IMR-90 (cell line): ENCODE measurements around the gene SYNPO2. TPM values are rescaled to one million over a fixed set of nuclear protein-coding genes. Genes with fewer than 3 reads are reported as not detected.

Experiments used
- ATAC-seq: fragments of 200-7000 bp; cut with Tn5 transposase; 2 replicates; pipeline ENCODE4 v1.9.1; 2020; ENCODE audit warnings: low read depth, mild to moderate bottlenecking, moderate library complexity
- BruUV-seq: library from RNA; stranded (reverse); fragments of 400-500 nt; replicated peaks from 2 replicates; lab custom pipeline; 2021; lab: Mats Ljungman, UMichigan
- CTCF ChIA-PET: fragments of 300-600 bp; formaldehyde crosslinking; extraction: SDS; loops from one replicate; lab custom pipeline; 2021; ENCODE audit warnings: antibody characterized with exemption; lab: Yijun Ruan, JAX
- POLR2A ChIA-PET: fragments of 300-600 bp; sonication (Branson Sonifier 250); formaldehyde crosslinking; loops from one replicate; lab custom pipeline; 2022; ENCODE audit warnings: antibody characterized with exemption; ENCODE audit not compliant: unreplicated experiment; lab: Charles Lee
- DNase-seq: peaks from one replicate; pipeline ENCODE4 v3.0.0; 2013
- H2AFZ ChIP-seq: replicated peaks from 2 replicates; pipeline ENCODE3; 2013; ENCODE audit warnings: low read length, mild to moderate bottlenecking; ENCODE audit not compliant: poor library complexity
- H2AK5ac ChIP-seq: 2 replicates; pipeline ENCODE4 v1.6.1; 2013; ENCODE audit warnings: low read depth, low read length, inconsistent platforms
- H2AK9ac ChIP-seq: replicated peaks from 2 replicates; pipeline ENCODE3; 2013; ENCODE audit warnings: mild to moderate bottlenecking, low read depth, low read length, moderate library complexity; ENCODE audit not compliant: poor library complexity
- H2BK120ac ChIP-seq: 2 replicates; pipeline ENCODE4 v1.6.1; 2013; ENCODE audit warnings: low read depth, low read length, inconsistent platforms
- H2BK15ac ChIP-seq: 3 replicates; pipeline ENCODE4 v1.6.1; 2013; ENCODE audit warnings: low read depth, low read length, inconsistent platforms
- H2BK20ac ChIP-seq: 2 replicates; pipeline ENCODE4 v1.6.1; 2013; ENCODE audit warnings: low read depth, mild to moderate bottlenecking, inconsistent platforms, low read length, moderate library complexity
- H2BK5ac ChIP-seq: 2 replicates; pipeline ENCODE4 v1.6.1; 2013; ENCODE audit warnings: mild to moderate bottlenecking, low read depth, low read length, inconsistent platforms; ENCODE audit not compliant: poor library complexity, severe bottlenecking
- H3K14ac ChIP-seq: replicated peaks from 2 replicates; pipeline ENCODE4 v1.6.1; 2013; ENCODE audit warnings: low read depth, low read length, inconsistent platforms
- H3K18ac ChIP-seq: 2 replicates; pipeline ENCODE4 v1.6.1; 2013; ENCODE audit warnings: low read depth, low read length, control low read depth
- H3K23ac ChIP-seq: 2 replicates; pipeline ENCODE4 v1.6.1; 2013; ENCODE audit warnings: low read depth, low read length, inconsistent platforms
- H3K27ac ChIP-seq: 2 replicates; pipeline ENCODE4 v1.5.1; 2013; ENCODE audit warnings: mild to moderate bottlenecking, control low read depth, low read length; ENCODE audit not compliant: insufficient read depth
- H3K27me3 ChIP-seq: 2 replicates; pipeline ENCODE4 v1.6.1; 2013; ENCODE audit warnings: low read length; ENCODE audit not compliant: control insufficient read depth, insufficient read depth
- H3K36me3 ChIP-seq: 2 replicates; pipeline ENCODE4 v1.6.1; 2013; ENCODE audit warnings: low read length, mixed read lengths; ENCODE audit not compliant: control insufficient read depth, insufficient read depth
- H3K4ac ChIP-seq: 2 replicates; pipeline ENCODE4 v1.6.1; 2013; ENCODE audit warnings: low read depth, low read length, inconsistent platforms
- H3K4me1 ChIP-seq: 2 replicates; pipeline ENCODE4 v1.6.1; 2013; ENCODE audit warnings: low read length, mixed read lengths; ENCODE audit not compliant: control insufficient read depth, insufficient read depth
- H3K4me2 ChIP-seq: 2 replicates; pipeline ENCODE4 v1.6.1; 2013; ENCODE audit warnings: low read depth, mild to moderate bottlenecking, control low read depth, low read length, moderate library complexity
- H3K4me3 ChIP-seq: 2 replicates; pipeline ENCODE4 v1.5.1; 2013; ENCODE audit warnings: low read depth, mild to moderate bottlenecking, control low read depth, low read length, moderate library complexity; ENCODE audit not compliant: insufficient read depth
- H3K56ac ChIP-seq: 2 replicates; pipeline ENCODE4 v1.6.1; 2013; ENCODE audit warnings: low read length, inconsistent platforms; ENCODE audit not compliant: insufficient read depth; ENCODE audit errors: extremely low read depth
- H3K79me1 ChIP-seq, 2 experiments: 2 replicates each; pipeline ENCODE4 v1.6.1; 2013; ENCODE audit warnings: low read length in 2 of 2, inconsistent platforms in 1 of 2, low read depth in 1 of 2
- H3K9ac ChIP-seq: 2 replicates; pipeline ENCODE4 v1.6.1; 2013; ENCODE audit warnings: low read depth, low read length, control low read depth
- H3K9me1 ChIP-seq: 2 replicates; pipeline ENCODE4 v1.6.1; 2013; ENCODE audit warnings: low read length, inconsistent platforms; ENCODE audit not compliant: insufficient read depth
- H3K9me3 ChIP-seq: 2 replicates; pipeline ENCODE4 v1.6.1; 2013; ENCODE audit warnings: low read length; ENCODE audit not compliant: control insufficient read depth, insufficient read depth
- H4K20me1 ChIP-seq: 2 replicates; pipeline ENCODE4 v1.6.1; 2013; ENCODE audit warnings: low read length, inconsistent platforms; ENCODE audit not compliant: insufficient read depth
- H4K5ac ChIP-seq: 2 replicates; pipeline ENCODE4 v1.6.1; 2013; ENCODE audit warnings: mild to moderate bottlenecking, low read depth, low read length, control low read depth
- H4K8ac ChIP-seq, 2 experiments: 2 replicates each; pipeline ENCODE4 v1.6.1; 2013; ENCODE audit warnings: low read depth in 2 of 2, low read length in 2 of 2, control low read depth in 1 of 2, inconsistent platforms in 1 of 2
- H4K91ac ChIP-seq: 2 replicates; pipeline ENCODE4 v1.6.1; 2013; ENCODE audit warnings: low read depth, low read length, inconsistent platforms; ENCODE audit not compliant: insufficient read depth
- BHLHE40 ChIP-seq: fragments of 150-350 bp; IDR thresholded peaks from 2 replicates; pipeline ENCODE4 v1.6.1; 2016; ENCODE audit warnings: mild to moderate bottlenecking, low read depth, low read length
- CEBPB ChIP-seq: IDR thresholded peaks from 2 replicates; pipeline ENCODE4 v1.6.1; 2012; ENCODE audit warnings: low read depth, low read length, improper control_type of control experiment
- CHD1 ChIP-seq: IDR thresholded peaks from 2 replicates; pipeline ENCODE4 v1.6.1; 2012; ENCODE audit warnings: low read depth, low read length, improper control_type of control experiment
- CTCF ChIP-seq: conservative IDR thresholded peaks from 2 replicates; pipeline ENCODE4 v1.5.1; 2012; ENCODE audit warnings: mild to moderate bottlenecking, low read depth, low read length, improper control_type of control experiment
- ELK1 ChIP-seq: fragments of 150-350 bp; IDR thresholded peaks from 2 replicates; pipeline ENCODE4 v1.6.1; 2016; ENCODE audit warnings: low read depth, mild to moderate bottlenecking, low read length, moderate library complexity, borderline replicate concordance
- FOS ChIP-seq: fragments of 150-350 bp; IDR thresholded peaks from 2 replicates; pipeline ENCODE4 v1.6.1; 2016; ENCODE audit warnings: low read depth, low read length
- MAFK ChIP-seq: IDR thresholded peaks from 2 replicates; pipeline ENCODE4 v1.6.1; 2012; ENCODE audit warnings: low read depth, low read length, improper control_type of control experiment
- MAZ ChIP-seq: IDR thresholded peaks from 2 replicates; pipeline ENCODE4 v1.6.1; 2012; ENCODE audit warnings: low read depth, mild to moderate bottlenecking, low read length, improper control_type of control experiment, moderate library complexity, borderline replicate concordance
- MXI1 ChIP-seq: IDR thresholded peaks from 2 replicates; pipeline ENCODE4 v1.6.1; 2012; ENCODE audit warnings: low read depth, mild to moderate bottlenecking, low read length, moderate library complexity, borderline replicate concordance
- NFE2L2 ChIP-seq: fragments of 150-350 bp; IDR thresholded peaks from 2 replicates; pipeline ENCODE4 v1.6.1; 2016; ENCODE audit warnings: low read depth, mild to moderate bottlenecking, low read length
- POLR2A ChIP-seq: IDR thresholded peaks from 2 replicates; pipeline ENCODE4 v1.6.1; 2012; ENCODE audit warnings: mild to moderate bottlenecking, low read depth, low read length
- RAD21 ChIP-seq: IDR thresholded peaks from 2 replicates; pipeline ENCODE4 v1.6.1; 2012; ENCODE audit warnings: low read length, improper control_type of control experiment
- RCOR1 ChIP-seq: IDR thresholded peaks from 2 replicates; pipeline ENCODE4 v1.6.1; 2012; ENCODE audit warnings: mild to moderate bottlenecking, low read length, improper control_type of control experiment; ENCODE audit not compliant: insufficient replicate concordance
- RFX5 ChIP-seq: IDR thresholded peaks from 2 replicates; pipeline ENCODE4 v1.8.0; 2012; ENCODE audit warnings: low read depth, mild to moderate bottlenecking, low read length, moderate library complexity
- SMC3 ChIP-seq: fragments of 150-350 bp; IDR thresholded peaks from 2 replicates; pipeline ENCODE4 v1.6.1; 2016; ENCODE audit warnings: low read depth, mild to moderate bottlenecking, antibody characterized with exemption, low read length, moderate library complexity
- WGBS, 2 experiments: methylation state at CpG; one replicate each; pipeline versions ENCODE4 v1.1.5 to v1.1.7; 2013; ENCODE audit warnings: missing lambda C conversion rate in 2 of 2; ENCODE audit not compliant: insufficient read length in 1 of 2; ENCODE audit errors: extremely low coverage in 2 of 2; 5-methylcytosine and 5-hydroxymethylcytosine counted together
- dilution Hi-C: fragments of 300-500 bp; cut with HindIII; formaldehyde crosslinking; loops from one replicate; pipeline ENCODE4 v1.14.3; 2018; ENCODE audit warnings: low sequenced_read_pairs; ENCODE audit not compliant: unreplicated experiment
- in situ Hi-C: fragments of 300-500 bp; cut with MboI; formaldehyde crosslinking; loops from 3 replicates; pipeline ENCODE4 v1.14.3; 2019; ENCODE audit warnings: low sequenced_read_pairs, inconsistent platforms, mixed read lengths
- intact Hi-C: fragments of 100-400 bp; cut with micrococcal nuclease; formaldehyde crosslinking; loops from 2 replicates; pipeline ENCODE4 v1.10.0; 2022
- polyA plus RNA-seq, 3 experiments: library from polyadenylated mRNA; depleted of rRNA; stranded (reverse); fragments of >200 nt; gene quantifications; 2 replicates each; pipeline ENCODE4 v1.2.3, GENCODE V29; 2012; ENCODE audit warnings: low replicate concordance in 1 of 3
- total RNA-seq: library from RNA; depleted of rRNA; stranded (reverse); fragments of >200 nt; gene quantifications from 2 replicates; pipeline ENCODE4 v1.2.3, GENCODE V29; 2012
- TF ChIP-seq, protein P1 (sequence below): fragments of 150-350 bp; IDR thresholded peaks from 2 replicates; pipeline ENCODE4 v1.6.1; 2017; ENCODE audit warnings: mild to moderate bottlenecking, antibody characterized with exemption, low read length, low read depth

The SYNPO2 gene
- total and polyA plus RNA-seq, 2 of the 4 experiments (the other 2 are of a cell fraction): 0.99 to 1.8 TPM

DNA sequence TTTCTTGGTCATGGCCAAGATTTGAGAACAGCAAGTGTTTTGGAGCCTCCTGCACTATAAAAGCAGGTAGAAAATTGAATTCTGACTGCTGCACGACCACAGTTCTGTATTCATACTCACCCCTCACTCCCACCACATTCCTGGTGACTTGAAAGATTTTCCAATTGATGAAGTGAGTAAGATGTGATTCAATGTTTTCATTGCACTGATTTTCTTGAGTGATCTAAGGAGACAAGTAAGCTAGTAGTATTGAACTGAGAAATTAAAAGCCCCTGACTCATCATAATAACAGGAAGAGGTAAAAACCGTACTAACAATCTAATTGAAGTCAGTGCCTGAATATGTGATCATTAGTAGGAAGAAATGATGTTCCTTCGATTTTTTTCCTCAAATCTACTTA, 46.6 kb upstream of the SYNPO2 start:
- no TSS peak for BruUV-seq
- no peak overlapping the region for H4K91ac ChIP-seq
- no peak overlapping the region for H2BK120ac ChIP-seq
- WGBS, 2 experiments: no CpG with 5 or more reads among the region's 3 CpGs
- no peaks in the 10 kb centered on the region for H4K20me1 ChIP-seq
- peak overlapping the region; percentile 37; the same call in 1 of the 2 replicates for H3K4me2 ChIP-seq
- dilution Hi-C loops (no loop called here), intact Hi-C loops (no loop called here), in situ Hi-C loops (no loop called here)
- H2AK9ac ChIP-seq: no peak overlapping the region
- no peak overlapping the region for H3K9ac ChIP-seq
- no peak overlapping the region for H2BK15ac ChIP-seq
- no peak overlapping the region for H2BK5ac ChIP-seq
- no peak overlapping the region for H3K4ac ChIP-seq
- H3K9me3 ChIP-seq: no peaks in the 10 kb centered on the region
- no peak for TF ChIP-seq RFX5
- no peak for TF ChIP-seq CTCF
- TF ChIP-seq NFE2L2: no peak
- TF ChIP-seq MAZ: no peak
- TF ChIP-seq, protein P1, sequence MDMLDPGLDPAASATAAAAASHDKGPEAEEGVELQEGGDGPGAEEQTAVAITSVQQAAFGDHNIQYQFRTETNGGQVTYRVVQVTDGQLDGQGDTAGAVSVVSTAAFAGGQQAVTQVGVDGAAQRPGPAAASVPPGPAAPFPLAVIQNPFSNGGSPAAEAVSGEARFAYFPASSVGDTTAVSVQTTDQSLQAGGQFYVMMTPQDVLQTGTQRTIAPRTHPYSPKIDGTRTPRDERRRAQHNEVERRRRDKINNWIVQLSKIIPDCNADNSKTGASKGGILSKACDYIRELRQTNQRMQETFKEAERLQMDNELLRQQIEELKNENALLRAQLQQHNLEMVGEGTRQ: no peak
- TF ChIP-seq CEBPB: 0 out of 2 replicates have a peak, but pooled peaks have one; percentile 9
- peak; percentile 36 for TF ChIP-seq RCOR1
- no peak for TF ChIP-seq MXI1
- TF ChIP-seq POLR2A: no peak
- no peak for TF ChIP-seq CHD1
- TF ChIP-seq ELK1: no peak
- peak; percentile 29; the same call in 1 of the 2 replicates for TF ChIP-seq BHLHE40
- TF ChIP-seq FOS: no peak
- peak; percentile 96 for TF ChIP-seq MAFK
- TF ChIP-seq SMC3: no peak
- no peak for TF ChIP-seq RAD21
- H4K8ac ChIP-seq: no peak overlapping the region
- no peak overlapping the region for H3K56ac ChIP-seq
- 0 out of 2 replicates have a peak, but pooled peaks cover 3% of the 10 kb centered on the region for H3K9me1 ChIP-seq
- POLR2A ChIA-PET: no interaction called here
- no peaks in the 10 kb centered on the region for H3K36me3 ChIP-seq
- H3K23ac ChIP-seq: no peak overlapping the region
- no peaks in the 10 kb centered on the region for H3K27me3 ChIP-seq
- CTCF ChIA-PET: interaction anchor here (1.5 kb wide), 1 partner anchor 18 kb away, joined by 4 read pairs; no protein-coding TSS in a partner anchor
- peak; percentile 53; the same call in 1 of the 2 replicates for ATAC-seq
- no peak overlapping the region for H3K4me3 ChIP-seq
- no peak overlapping the region for H3K14ac ChIP-seq
- no peak overlapping the region for H2AK5ac ChIP-seq
- 0 out of 2 replicates have a peak, but pooled peaks cover 2% of the 10 kb centered on the region for H3K4me1 ChIP-seq
- no peak overlapping the region for H2AFZ ChIP-seq
- H3K18ac ChIP-seq: no peak overlapping the region
- H2BK20ac ChIP-seq: no peak overlapping the region
- H3K27ac ChIP-seq: no peak overlapping the region
- peak; percentile 82 for DNase-seq
- peaks cover 0 to 7% of the 10 kb centered on the region in 2 experiments; a peak in 1 of 4 replicates for H3K79me1 ChIP-seq
- no peak overlapping the region for H4K5ac ChIP-seq
